ENCODE measurements around the gene DYNLRB1. TPM values are rescaled to one million over a fixed set of nuclear protein-coding genes. Genes with fewer than 3 reads are reported as not detected.
"Not testable (repeated sequence)": the region's sequence is repeated elsewhere in the genome, so short reads cannot be mapped to it uniquely, and the experiment has no call there.

DYNLRB1 gene
- total RNA-seq, 1 donor from 2014 or later, result 148 TPM

DNA sequence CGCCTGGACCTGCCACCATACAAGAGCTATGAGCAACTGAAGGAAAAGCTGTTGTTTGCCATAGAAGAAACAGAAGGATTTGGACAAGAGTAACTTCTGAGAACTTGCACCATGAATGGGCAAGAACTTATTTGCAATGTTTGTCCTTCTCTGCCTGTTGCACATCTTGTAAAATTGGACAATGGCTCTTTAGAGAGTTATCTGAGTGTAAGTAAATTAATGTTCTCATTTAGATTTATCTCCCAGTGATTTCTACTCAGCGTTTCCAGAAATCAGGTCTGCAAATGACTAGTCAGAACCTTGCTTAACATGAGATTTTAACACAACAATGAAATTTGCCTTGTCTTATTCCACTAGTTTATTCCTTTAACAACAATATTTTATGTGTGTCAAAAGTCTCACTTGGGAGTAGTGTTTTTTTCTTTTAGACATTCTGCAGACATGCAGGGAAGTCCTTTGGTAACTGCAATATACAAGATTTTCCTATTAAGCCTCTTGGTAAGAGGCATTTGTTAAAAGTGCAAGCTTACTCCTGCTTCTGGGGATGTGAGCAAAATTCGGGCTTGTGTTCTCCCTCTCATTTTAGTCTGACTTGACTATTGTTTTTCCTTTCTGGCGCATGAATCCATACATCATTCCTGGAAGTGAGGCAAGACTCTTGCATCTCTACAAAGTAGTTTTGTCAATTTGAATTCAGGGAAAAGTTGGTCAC lies 8.4 kb upstream of the DYNLRB1 start:
- intact Hi-C loops (cut with DNase I), result no loop called here
- DNase-seq (no peak), ATAC-seq (ENCODE audit: poor library complexity) (no peak)

DNA sequence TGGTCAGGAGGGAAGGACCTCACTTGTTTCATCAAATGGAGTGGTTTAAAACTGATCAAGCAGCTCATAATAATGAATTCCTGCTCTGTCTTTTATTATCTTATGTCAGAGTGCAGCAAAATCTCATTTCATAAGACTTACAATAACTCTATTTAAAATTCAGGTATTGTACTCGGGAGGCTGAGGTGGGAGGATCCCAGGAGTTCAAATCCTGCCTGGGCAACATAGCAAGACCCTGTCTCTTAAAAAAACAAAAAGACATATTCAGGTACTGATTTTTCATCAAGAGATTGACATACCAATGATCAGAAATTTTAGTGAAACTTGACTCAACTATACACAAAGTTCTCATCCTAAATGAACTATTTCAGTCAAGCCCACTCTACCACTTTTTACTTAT lies 5.6 kb upstream of the DYNLRB1 start:
- no peak for ATAC-seq (ENCODE audit: poor library complexity)

DNA sequence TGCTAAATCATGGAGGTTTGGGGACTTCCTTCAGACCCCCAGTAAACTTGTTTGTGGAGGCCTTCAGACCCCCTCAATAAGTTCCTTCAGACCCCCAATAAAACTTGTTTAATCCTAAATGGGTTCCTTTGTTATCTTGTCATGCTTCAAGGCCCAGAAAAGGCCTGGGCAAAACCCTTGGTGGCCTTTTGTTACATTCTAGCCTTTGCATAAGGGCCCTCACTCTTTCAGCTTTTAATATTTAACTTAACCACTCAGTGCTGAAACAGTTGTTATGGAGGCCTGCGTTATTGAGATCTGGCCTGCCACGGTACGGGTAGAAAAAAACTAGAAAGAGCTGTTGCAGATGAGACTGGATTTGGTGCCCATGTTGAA lies 4.3 kb upstream of the DYNLRB1 start:
- DNase-seq (no peak), ATAC-seq (ENCODE audit: poor library complexity) (no peak)
- intact Hi-C loops (cut with DNase I), result loop anchor here (10.0 kb wide), 1 partner anchor 197 kb away; no protein-coding TSS in a partner anchor

More for the DNA sequence above, 5.6 kb upstream of the DYNLRB1 start:
- no peak for DNase-seq
- intact Hi-C loops (cut with DNase I), result loop anchor here (10.0 kb wide), 1 partner anchor 196 kb away; no protein-coding TSS in a partner anchor

DNA sequence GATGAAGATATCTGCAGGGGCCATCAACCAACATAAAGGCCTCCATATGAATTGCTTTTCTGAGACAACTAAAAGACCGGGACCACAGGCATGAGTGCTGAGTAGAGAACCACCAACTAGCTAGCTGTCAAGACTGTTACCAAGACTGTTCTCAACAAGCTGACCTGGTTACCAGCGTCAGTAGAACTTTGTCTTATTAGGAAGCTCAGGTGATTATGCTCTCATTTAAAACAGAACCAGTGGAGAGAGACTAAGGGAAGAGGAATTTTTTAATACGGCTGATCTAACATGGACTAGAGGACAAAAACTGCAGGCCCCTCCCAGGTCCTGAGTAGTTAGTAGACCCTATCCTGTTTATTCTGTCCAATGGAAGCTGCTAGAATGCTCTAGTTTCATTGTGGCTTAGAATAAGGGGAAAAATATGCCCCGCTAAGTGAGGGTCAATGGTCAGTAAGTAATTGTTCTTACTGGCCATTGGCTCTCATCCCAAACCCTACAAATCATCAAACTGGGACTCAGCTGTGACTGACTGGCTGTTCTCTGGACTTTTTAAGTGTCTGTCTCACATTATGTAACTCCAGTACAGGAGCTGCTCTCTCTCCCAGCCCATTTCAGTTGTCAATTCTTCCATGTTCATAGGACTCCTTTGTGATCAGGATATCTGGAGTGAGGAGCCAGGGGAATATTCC lies 3.8 kb upstream of the DYNLRB1 start:
- intact Hi-C loops (cut with DNase I), result loop anchor here (10.0 kb wide), 1 partner anchor 198 kb away; no protein-coding TSS in a partner anchor
- ATAC-seq (ENCODE audit: poor library complexity) (no peak), DNase-seq (no peak)

GRCh38 chr20:34512955-34513419 lies 3.2 kb upstream of the DYNLRB1 start:
- DNase-seq (no peak), ATAC-seq (ENCODE audit: poor library complexity) (no peak)
- intact Hi-C loops (cut with DNase I), result loop anchor here (10.0 kb wide), 1 partner anchor 198 kb away; no protein-coding TSS in a partner anchor

- intact Hi-C loops (cut with DNase I), result loop anchor here (10.0 kb wide), 1 partner anchor 199 kb away; no protein-coding TSS in a partner anchor
- ATAC-seq (ENCODE audit: poor library complexity); DNase-seq: not testable (repeated sequence)
Observed at GRCh38 chr20:34514034-34514433, 2.2 kb upstream of the DYNLRB1 start.

- ATAC-seq (ENCODE audit: poor library complexity) (no peak), DNase-seq (no peak)
- intact Hi-C loops (cut with DNase I), result loop anchor here (10.0 kb wide), 1 partner anchor 200 kb away; no protein-coding TSS in a partner anchor
Observed at GRCh38 chr20:34514897-34515483, 1.2 kb upstream of the DYNLRB1 start.

DNA sequence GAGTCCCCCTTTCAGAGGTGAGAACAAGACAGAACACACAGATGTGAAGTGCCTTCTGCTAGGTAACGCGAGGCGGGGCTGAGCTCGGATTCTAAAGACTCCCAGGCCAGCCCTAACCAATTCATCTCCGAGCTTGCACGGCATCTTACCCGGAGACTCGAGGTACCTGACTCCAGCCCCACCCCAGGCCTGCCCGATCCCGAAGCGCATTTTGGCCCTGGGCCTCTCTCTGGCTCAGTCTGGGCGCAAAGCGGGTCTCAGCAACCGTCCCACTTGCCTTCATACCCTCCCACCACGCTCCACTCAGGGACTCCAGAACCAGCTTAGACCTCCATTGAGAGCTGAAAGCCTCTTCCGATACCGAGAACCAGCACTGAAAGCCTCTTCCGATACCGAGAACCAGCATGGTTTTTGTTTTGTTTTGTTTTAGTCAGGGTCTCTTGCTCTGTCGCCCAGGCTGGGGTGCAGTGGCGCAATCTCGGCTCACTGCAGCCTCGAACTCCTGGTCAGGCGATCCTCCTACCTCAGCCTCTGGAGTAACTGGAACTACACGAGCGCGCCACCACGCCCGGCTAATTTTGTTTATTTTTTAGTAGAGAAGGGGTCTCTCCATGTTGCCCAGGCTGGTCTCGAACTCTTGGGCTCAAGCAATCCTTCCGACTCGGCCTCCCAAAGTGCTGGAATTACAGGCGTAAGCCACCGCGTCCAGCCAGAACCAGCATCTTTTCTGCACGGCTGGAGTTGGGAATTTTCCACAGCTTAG lies 557 bp upstream of the DYNLRB1 start:
- intact Hi-C loops (cut with DNase I), result loop anchor here (10.0 kb wide), 1 partner anchor 201 kb away; no protein-coding TSS in a partner anchor
- ATAC-seq (ENCODE audit: poor library complexity) (peak; percentile 50), DNase-seq (no peak)

DNA sequence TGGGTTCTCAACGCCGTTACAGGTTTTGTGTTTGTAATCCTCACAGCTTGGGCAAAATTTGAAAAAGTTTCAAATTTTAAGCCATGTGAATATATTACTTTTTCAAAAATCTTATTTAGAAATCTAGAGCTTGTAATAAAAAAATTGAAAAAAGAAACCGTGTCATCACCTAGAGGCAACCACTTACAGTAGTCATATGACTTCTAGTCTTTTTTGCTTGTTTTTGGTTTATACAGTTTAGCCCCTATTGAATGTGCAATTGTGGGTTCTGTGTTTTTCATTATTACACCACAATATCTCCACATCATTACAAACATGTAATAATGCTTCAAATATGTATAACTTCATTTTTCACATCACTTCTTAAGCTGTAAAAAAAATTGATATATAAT lies 888 bp downstream of the DYNLRB1 start:
- intact Hi-C loops (cut with DNase I), result loop anchor here (10.0 kb wide), 1 partner anchor 202 kb away; no protein-coding TSS in a partner anchor
- ATAC-seq (ENCODE audit: poor library complexity) (no peak), DNase-seq (no peak)

- ATAC-seq (ENCODE audit: poor library complexity); DNase-seq: not testable (repeated sequence)
- intact Hi-C loops (cut with DNase I), result loop anchor here (10.0 kb wide), 1 partner anchor 204 kb away; no protein-coding TSS in a partner anchor
Observed at GRCh38 chr20:34518863-34519262, 2.6 kb downstream of the DYNLRB1 start.

- intact Hi-C loops (cut with DNase I), result loop anchor here (10.0 kb wide), 1 partner anchor 205 kb away; no protein-coding TSS in a partner anchor
- ATAC-seq (ENCODE audit: poor library complexity); DNase-seq: not testable (repeated sequence)
Observed at GRCh38 chr20:34519841-34520240, 3.6 kb downstream of the DYNLRB1 start.

- DNase-seq (no peak), ATAC-seq (ENCODE audit: poor library complexity) (peak; percentile 47)
- intact Hi-C loops (cut with DNase I), result no loop called here
Observed at GRCh38 chr20:34522969-34523871, 7.0 kb downstream of the DYNLRB1 start.

DNA sequence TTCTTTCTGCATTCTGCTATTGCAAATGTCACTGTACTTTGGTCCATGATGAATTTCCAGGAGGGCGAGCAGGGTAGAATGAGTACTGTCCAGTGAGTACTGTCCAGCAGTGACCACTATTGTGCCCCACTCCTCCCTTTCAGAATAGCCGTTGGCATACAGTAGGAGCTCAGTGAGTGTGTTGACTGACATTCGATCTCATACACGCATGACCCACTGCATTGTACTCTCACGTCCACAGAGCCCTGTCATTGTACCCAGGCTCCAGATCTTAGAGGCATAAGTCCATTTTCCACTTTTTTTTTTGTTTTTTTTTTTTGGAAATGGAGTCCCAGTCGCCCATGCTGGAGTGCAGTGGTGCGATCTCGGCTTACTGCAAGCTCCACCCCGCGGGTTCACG lies 8.2 kb downstream of the DYNLRB1 start:
- intact Hi-C loops (cut with DNase I), result no loop called here
- ATAC-seq (ENCODE audit: poor library complexity) (no peak), DNase-seq (no peak)

- intact Hi-C loops (cut with DNase I), result no loop called here
- ATAC-seq (ENCODE audit: poor library complexity) (no peak), DNase-seq (no peak)
Observed at GRCh38 chr20:34525342-34525708, 9.1 kb downstream of the DYNLRB1 start.

DNA sequence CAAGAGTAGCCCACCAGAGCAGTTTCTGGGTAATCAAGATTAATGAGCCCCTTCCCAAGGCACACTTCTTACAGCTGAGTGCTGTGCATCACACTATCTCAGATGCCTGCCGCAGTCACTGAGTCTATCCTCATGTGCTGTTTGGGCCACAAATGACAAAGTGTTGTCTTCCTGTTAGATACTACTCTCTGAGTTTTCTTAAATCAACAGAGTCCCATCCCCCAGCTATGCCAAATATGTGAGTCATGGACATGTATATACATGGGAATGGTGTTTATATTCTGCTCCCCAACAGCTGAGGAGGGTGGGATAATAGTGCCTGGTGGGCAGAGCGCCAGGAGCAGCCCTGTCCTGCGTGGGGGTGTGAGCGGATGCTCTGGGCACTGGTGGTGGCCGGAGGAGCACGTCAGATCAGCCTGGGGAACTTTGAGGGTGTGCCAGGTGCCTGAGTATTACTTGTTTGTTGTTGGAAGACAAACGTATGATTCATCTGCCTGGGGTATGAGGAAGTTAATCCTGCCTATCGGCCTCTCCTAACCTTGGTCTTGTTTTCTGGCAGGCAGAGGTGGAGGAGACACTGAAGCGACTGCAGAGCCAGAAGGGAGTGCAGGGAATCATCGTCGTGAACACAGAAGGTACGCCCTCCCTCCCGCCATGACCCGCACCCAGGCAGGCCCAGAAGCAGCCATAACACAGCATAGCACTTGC lies 9.6 kb downstream of the DYNLRB1 start:
- intact Hi-C loops (cut with DNase I), result no loop called here
- ATAC-seq (ENCODE audit: poor library complexity) (peak; percentile 69), DNase-seq (peak; percentile 73)

DNA sequence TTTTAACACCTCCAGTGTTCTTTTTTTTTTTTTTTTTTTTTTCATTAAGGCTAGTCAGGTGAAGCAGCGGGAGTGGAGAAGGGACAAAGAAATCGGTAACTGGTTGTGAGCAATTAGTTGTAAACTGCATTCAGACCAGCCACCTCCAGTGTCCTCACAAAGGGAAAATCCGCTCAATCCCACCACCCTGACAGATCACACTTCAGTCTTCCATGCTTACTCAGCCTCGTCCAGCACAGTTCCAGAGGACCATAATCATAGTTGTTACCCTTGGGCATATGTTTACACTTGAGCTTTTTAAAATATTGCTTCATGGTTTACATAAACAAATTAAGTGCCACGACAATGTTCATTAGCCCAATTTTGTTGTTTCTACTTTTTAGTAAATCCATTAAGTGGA lies 10.2 kb downstream of the DYNLRB1 start:
- intact Hi-C loops (cut with DNase I), result no loop called here
- ATAC-seq (ENCODE audit: poor library complexity) (no peak), DNase-seq (no peak)

GRCh38 chr20:34527016-34527415 lies 10.8 kb downstream of the DYNLRB1 start:
- DNase-seq (no peak), ATAC-seq (ENCODE audit: poor library complexity) (no peak)
- intact Hi-C loops (cut with DNase I), result no loop called here
